Measurements from ENCODE around the gene PRSS16.

The PRSS16 gene

GRCh38 chr6:27287751-27288135, 40.2 kb downstream of the PRSS16 start:
- H3K27me3 Mint-ChIP-seq (ENCODE audit: low read depth), result peaks cover 92% of the 10 kb centered on the region

GRCh38 chr6:27288136-27289044, 40.9 kb downstream of the PRSS16 start:
- Mint-ChIP-seq H3K27ac (no peak overlapping the region), H3K9me3 (peaks cover 53% of the 10 kb centered on the region), H3K4me3 (no peak overlapping the region), H3K36me3 (ENCODE audit: low read depth) (peaks cover 18% of the 10 kb centered on the region), H3K27me3 (ENCODE audit: low read depth) (peaks cover 89% of the 10 kb centered on the region), H3K4me1 (ENCODE audit: low read depth) (no peaks in the 10 kb centered on the region)

More at GRCh38 chr6:27287751-27288135, 40.2 kb downstream of the PRSS16 start:
- Mint-ChIP-seq H3K9me3 (peaks cover 57% of the 10 kb centered on the region), H3K36me3 (ENCODE audit: low read depth) (peaks cover 18% of the 10 kb centered on the region), H3K4me1 (ENCODE audit: low read depth) (no peaks in the 10 kb centered on the region), H3K4me3 (no peak overlapping the region), H3K27ac (peak overlapping the region; percentile 50)

GRCh38 chr6:27290065-27290849, 42.8 kb downstream of the PRSS16 start:
- H3K36me3 Mint-ChIP-seq (ENCODE audit: low read depth), result peaks cover 11% of the 10 kb centered on the region
- H3K9me3 Mint-ChIP-seq, result peaks cover 41% of the 10 kb centered on the region
- H3K4me1 Mint-ChIP-seq (ENCODE audit: low read depth), result no peaks in the 10 kb centered on the region
- H3K27me3 Mint-ChIP-seq (ENCODE audit: low read depth), result peaks cover 89% of the 10 kb centered on the region
- H3K27ac Mint-ChIP-seq, result peak overlapping the region; percentile 32
- no peak overlapping the region for H3K4me3 Mint-ChIP-seq

DNA sequence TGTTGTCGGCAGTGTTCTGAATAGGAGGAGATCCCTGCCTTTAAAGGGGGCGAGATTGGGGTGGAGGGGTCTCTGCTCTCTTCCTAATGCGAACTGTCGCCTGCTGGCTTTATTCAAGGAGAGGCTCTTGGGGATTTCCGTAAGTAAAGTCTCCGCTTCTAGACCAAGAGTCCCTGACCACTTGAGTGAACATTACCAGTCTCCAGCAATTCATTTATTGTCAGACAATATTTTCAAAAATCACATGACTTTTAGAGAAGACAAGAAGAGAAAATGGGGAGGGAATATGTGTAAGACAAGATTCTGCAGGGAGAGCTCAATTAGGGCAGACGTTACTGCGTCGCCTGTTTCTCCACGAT, 43.3 kb downstream of the PRSS16 start:
- Mint-ChIP-seq H3K36me3 (ENCODE audit: low read depth) (peaks cover 13% of the 10 kb centered on the region), H3K9me3 (peaks cover 43% of the 10 kb centered on the region), H3K27me3 (ENCODE audit: low read depth) (peaks cover 89% of the 10 kb centered on the region), H3K27ac (peak overlapping the region; percentile 13), H3K4me3 (no peak overlapping the region), H3K4me1 (ENCODE audit: low read depth) (peaks cover 1% of the 10 kb centered on the region)

- H3K4me1 Mint-ChIP-seq (ENCODE audit: low read depth), result peaks cover 3% of the 10 kb centered on the region
- no peak overlapping the region for H3K4me3 Mint-ChIP-seq
- H3K27ac Mint-ChIP-seq, result peak overlapping the region; percentile 14
- peaks cover 10% of the 10 kb centered on the region for H3K36me3 Mint-ChIP-seq (ENCODE audit: low read depth)
- peaks cover 87% of the 10 kb centered on the region for H3K27me3 Mint-ChIP-seq (ENCODE audit: low read depth)
- peaks cover 34% of the 10 kb centered on the region for H3K9me3 Mint-ChIP-seq
Measured at GRCh38 chr6:27293436-27294098, 46.1 kb downstream of the PRSS16 start.

- Mint-ChIP-seq H3K4me3 (no peak overlapping the region), H3K36me3 (ENCODE audit: low read depth) (peaks cover 10% of the 10 kb centered on the region), H3K9me3 (peaks cover 29% of the 10 kb centered on the region), H3K27ac (no peak overlapping the region), H3K27me3 (ENCODE audit: low read depth) (peaks cover 79% of the 10 kb centered on the region), H3K4me1 (ENCODE audit: low read depth) (peaks cover 3% of the 10 kb centered on the region)
Measured at GRCh38 chr6:27294409-27294808, 46.9 kb downstream of the PRSS16 start.

- H3K4me1 Mint-ChIP-seq (ENCODE audit: low read depth), result peaks cover 3% of the 10 kb centered on the region
- H3K9me3 Mint-ChIP-seq, result peaks cover 22% of the 10 kb centered on the region
- peak overlapping the region; percentile 15 for H3K4me3 Mint-ChIP-seq
- peaks cover 10% of the 10 kb centered on the region for H3K36me3 Mint-ChIP-seq (ENCODE audit: low read depth)
- peak overlapping the region; percentile 73 for H3K27ac Mint-ChIP-seq
- peaks cover 69% of the 10 kb centered on the region for H3K27me3 Mint-ChIP-seq (ENCODE audit: low read depth)
Measured at GRCh38 chr6:27295301-27296079, 48.0 kb downstream of the PRSS16 start.

DNA sequence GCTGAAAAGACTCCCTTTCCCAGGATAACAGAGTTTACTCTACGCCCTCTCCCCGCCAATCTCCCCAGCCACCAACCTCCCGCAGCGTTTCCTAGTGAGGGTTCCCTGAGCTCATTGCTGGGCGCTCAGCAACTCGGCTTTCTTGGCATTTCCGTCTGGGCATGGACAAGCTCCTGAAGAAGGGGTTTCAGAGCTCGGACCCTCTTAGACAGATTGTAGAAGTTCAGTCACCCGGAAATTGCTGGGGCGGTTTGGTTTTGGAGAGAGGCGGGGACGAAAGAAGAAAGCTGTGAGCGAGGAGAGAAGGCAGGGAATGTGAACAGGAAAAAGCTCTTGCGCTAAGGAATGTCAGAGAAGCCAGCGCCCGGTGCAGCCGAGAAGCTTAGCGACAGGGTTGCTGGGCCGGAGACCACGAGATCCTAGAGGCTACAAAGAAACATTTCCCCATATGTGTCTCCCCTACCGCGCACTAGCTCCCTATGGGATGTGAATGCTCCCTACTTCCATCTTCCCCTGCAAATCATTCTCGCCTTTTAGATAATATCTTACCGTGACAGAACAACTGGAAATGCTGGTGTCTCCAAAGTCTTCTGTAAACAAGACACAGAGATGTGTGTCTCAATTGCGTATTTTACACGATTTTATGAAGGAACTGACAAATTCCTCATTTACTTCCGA, 48.7 kb downstream of the PRSS16 start:
- Mint-ChIP-seq H3K36me3 (ENCODE audit: low read depth) (peaks cover 10% of the 10 kb centered on the region), H3K9me3 (peaks cover 17% of the 10 kb centered on the region), H3K27ac (peak overlapping the region; percentile 73), H3K4me1 (ENCODE audit: low read depth) (peaks cover 3% of the 10 kb centered on the region), H3K4me3 (peak overlapping the region; percentile 10), H3K27me3 (ENCODE audit: low read depth) (peaks cover 65% of the 10 kb centered on the region)

GRCh38 chr6:27297484-27297856, 50.0 kb downstream of the PRSS16 start:
- H3K36me3 Mint-ChIP-seq (ENCODE audit: low read depth), result peaks cover 6% of the 10 kb centered on the region
- H3K27me3 Mint-ChIP-seq (ENCODE audit: low read depth), result peaks cover 61% of the 10 kb centered on the region
- peak overlapping the region; percentile 5 for H3K4me3 Mint-ChIP-seq
- peaks cover 16% of the 10 kb centered on the region for H3K9me3 Mint-ChIP-seq
- H3K4me1 Mint-ChIP-seq (ENCODE audit: low read depth), result peaks cover 3% of the 10 kb centered on the region
- H3K27ac Mint-ChIP-seq, result peak overlapping the region; percentile 37

GRCh38 chr6:27297857-27298730, 50.6 kb downstream of the PRSS16 start:
- H3K27me3 Mint-ChIP-seq (ENCODE audit: low read depth), result peaks cover 65% of the 10 kb centered on the region
- peak overlapping the region; percentile 37 for H3K27ac Mint-ChIP-seq
- peaks cover 6% of the 10 kb centered on the region for H3K36me3 Mint-ChIP-seq (ENCODE audit: low read depth)
- H3K4me3 Mint-ChIP-seq, result no peak overlapping the region
- peaks cover 20% of the 10 kb centered on the region for H3K9me3 Mint-ChIP-seq
- H3K4me1 Mint-ChIP-seq (ENCODE audit: low read depth), result peaks cover 3% of the 10 kb centered on the region

DNA sequence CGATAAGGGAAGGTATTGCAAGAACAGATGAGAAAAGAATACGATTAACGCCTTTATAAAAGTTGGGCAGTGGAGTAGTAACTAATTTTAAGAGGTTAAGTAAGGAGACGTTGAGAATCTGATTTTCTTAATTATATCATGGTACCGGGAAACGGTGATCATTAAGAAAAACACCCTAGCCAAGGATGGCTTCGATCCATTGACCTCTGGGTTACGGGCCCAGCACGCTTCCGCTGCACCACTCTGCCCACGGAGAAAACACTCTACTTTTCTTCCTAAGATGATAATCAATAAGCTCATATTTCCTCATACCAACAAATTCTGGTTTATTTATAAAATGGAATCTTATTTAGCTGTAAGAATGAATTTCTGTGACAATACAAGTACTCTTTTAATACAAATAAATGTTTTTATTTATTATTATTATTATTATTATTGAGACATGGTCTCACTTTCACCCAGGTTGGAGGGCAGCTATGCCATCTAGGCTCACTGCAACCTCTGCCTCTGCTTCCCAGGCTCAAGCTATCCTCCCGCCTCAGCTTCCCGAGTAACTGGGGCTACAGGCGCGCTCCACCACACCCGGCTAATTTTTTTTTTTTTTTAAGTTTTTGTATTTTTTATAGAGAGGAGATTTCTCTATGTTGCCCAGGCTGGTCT, 56.2 kb downstream of the PRSS16 start:
- peaks cover 17% of the 10 kb centered on the region for H3K9me3 Mint-ChIP-seq
- H3K27me3 Mint-ChIP-seq (ENCODE audit: low read depth), result peaks cover 50% of the 10 kb centered on the region
- no peaks in the 10 kb centered on the region for H3K4me1 Mint-ChIP-seq (ENCODE audit: low read depth)
- H3K4me3 Mint-ChIP-seq, result no peak overlapping the region
- H3K27ac Mint-ChIP-seq, result no peak overlapping the region
- H3K36me3 Mint-ChIP-seq (ENCODE audit: low read depth), result no peaks in the 10 kb centered on the region
